Measurements from ENCODE around the gene XYLB.

DNA sequence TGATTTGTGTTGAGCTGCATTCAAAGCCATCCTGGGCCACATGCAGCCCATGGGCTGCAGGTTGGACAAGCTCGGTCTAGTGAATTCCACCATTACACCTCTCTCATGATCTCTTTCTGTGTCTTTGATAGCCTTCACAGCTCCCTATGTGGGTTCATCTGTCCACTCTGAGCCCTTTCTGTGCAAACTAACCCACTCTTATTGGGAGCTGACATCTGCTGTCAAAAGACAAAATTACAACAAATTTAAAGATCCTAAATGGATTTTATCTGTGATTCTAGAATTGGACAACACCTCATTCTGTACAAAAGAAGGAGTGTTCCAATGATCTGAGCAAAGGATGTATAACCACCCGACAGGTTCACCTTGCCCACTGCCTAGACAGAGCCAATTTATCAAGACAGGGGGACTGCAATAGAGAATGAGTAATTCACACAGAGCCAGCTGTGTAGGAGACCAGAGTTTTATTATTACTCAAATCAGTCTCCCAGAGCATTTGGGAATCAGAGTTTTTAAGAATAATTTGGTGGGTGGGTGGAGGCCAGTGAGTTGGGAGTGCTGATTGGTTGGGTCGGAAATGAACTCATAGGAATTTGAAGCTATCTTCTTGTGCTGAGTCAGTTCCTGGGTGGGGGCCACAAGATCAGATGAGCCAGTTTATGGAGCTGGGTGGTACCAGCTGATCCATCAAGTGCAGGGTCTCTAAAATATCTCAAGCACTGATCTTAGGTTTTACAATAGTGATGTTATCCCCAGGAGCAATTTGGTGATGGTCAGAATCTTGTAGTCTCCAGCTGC, 2.6 kb upstream of the XYLB start:
- TF ChIP-seq, protein P1, sequence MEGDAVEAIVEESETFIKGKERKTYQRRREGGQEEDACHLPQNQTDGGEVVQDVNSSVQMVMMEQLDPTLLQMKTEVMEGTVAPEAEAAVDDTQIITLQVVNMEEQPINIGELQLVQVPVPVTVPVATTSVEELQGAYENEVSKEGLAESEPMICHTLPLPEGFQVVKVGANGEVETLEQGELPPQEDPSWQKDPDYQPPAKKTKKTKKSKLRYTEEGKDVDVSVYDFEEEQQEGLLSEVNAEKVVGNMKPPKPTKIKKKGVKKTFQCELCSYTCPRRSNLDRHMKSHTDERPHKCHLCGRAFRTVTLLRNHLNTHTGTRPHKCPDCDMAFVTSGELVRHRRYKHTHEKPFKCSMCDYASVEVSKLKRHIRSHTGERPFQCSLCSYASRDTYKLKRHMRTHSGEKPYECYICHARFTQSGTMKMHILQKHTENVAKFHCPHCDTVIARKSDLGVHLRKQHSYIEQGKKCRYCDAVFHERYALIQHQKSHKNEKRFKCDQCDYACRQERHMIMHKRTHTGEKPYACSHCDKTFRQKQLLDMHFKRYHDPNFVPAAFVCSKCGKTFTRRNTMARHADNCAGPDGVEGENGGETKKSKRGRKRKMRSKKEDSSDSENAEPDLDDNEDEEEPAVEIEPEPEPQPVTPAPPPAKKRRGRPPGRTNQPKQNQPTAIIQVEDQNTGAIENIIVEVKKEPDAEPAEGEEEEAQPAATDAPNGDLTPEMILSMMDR (IDR thresholded peaks at IDR 0.05) = no peak
- TF ChIP-seq POLR2A (IDR thresholded peaks at IDR 0.05) = no peak
